Occipital lobe (tissue), 2 donors: ENCODE data around the gene SCAI. TPM values are rescaled to one million over a fixed set of nuclear protein-coding genes. Genes with fewer than 3 reads are reported as not detected.

Experiments used
- DNase-seq: peaks from one replicate; lab custom pipeline; 2025; lab: John Stamatoyannopoulos, UW
- total RNA-seq: library from RNA; depleted of rRNA; stranded (reverse); fragments of >200 nt; gene quantifications from one replicate; pipeline ENCODE4 v1.2.3, GENCODE V29; 2014

The SCAI gene
- total RNA-seq, 1 donor from 2014 or later = 51.3 TPM

DNA sequence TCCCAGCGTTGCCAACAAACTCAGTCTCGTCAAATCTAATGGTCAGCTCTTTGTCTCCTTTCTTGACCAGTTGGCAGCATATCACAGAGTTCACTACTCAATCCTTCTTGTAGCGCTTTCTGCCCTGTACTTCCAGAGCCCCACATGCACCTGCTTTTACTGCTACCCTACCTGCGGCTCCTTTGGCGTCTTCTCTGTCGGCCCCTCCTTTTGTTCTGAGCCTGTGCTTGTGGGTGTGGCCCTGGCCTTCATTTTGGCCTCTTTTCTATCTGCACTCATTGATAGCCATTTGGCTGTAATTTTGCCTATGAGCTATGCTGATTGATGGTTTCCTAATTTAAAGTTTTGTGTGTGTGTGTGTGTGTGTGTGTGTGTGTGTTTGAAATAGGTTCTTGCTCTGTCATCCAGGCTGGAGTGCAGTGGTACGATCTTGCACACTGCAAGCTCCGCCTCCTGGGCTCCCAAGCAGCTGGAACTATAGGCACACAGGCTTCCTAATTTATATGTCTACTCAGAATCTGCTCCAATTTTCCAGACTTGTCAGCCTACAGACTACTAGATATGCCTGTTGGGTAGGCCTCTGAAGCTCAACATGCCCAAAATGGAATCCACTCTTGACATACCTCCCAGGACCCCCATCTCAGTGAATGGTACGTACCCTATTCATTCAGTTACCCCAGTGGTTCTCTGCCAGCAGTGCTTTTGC lies 249.1 kb downstream of the SCAI start:
- DNase-seq = no peak

Other genes with a start within 250 kb of the SCAI start
- gene GOLGA1, start 202.4 kb downstream of the SCAI start, total RNA-seq = 11.5 TPM
- gene PPP6C, start 46.3 kb upstream of the SCAI start, total RNA-seq = 23.1 TPM
- 17.5 TPM for gene RABEPK, start 57.0 kb upstream of the SCAI start, total RNA-seq
- gene HSPA5, start 97.8 kb upstream of the SCAI start, total RNA-seq = 25.4 TPM
- 81.6 TPM for gene GAPVD1, start 118.3 kb upstream of the SCAI start, total RNA-seq